Measurements from ENCODE around the gene GNRHR.
"Not testable (repeated sequence)": the region's sequence is repeated elsewhere in the genome, so short reads cannot be mapped to it uniquely, and the experiment has no call there.

The GNRHR gene

DNA sequence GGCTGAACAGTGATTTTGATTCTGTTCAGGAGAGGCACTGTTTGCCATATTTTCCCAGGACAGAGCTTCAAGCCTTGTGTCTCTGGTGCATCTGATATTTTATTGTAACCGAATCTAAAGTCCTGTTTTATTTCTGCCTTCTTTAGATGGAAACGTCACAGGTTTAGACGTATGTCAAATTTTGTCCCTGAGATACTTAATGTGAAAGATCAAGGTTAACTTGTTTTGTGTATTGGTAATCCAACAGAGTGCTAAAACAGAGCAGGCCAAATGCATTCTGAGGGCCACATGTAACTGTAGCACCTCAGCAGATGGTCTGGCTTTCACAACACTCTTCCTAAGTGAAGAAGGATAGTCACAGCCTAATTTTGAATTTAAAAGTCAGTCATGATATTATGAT is at the start of gene GNRHR:
TSS of gene GNRHR (minus strand) at position 101 of the 400 bp plus-strand sequence. CDS start at position 48, 53 bp downstream.
- no peak for DNase-seq

DNA sequence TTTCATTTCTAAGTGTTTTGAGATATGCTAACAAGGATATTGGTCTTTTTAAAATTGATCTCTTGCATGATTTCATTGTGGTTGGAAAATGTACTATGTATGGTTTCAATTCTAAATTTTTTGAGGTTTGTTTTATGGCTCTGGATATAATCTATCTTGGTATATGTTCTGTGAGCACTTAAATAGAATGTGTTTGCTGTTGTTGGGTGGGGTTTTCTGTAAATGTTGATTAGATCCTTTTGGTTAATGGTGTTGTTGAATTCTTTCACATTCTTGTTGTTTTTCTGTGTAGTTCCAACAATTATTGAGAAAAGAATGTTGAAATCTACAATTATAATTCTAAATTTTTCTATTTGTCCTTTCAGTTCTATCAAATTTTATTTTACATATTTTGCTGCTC is 42.6 kb upstream of the GNRHR start:
- no peak for DNase-seq

DNA sequence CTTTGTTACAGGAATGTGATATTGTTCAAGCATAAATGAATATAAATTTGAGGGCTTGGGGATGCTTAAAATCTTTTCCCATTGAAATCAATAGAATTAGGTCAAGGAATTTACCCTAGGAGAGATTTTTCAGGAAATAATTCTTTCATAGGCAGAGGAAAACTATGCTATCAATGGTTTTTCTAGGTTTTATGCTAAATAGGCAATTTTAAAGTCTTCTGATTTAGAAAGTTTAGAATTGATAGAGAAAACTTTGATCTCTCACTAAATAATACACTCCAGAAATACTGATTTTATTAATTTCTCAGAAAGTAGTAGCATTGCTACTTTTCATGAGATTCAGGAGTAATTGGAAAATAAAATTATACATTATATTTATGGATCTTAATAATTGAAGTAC is 36.5 kb upstream of the GNRHR start:
- no peak for DNase-seq

GRCh38 chr4:67787311-67787710 is 33.1 kb upstream of the GNRHR start:
- DNase-seq: no peak

GRCh38 chr4:67785528-67785927 is 31.3 kb upstream of the GNRHR start:
- DNase-seq: no peak

- no peak for DNase-seq
Observed at GRCh38 chr4:67779631-67780030, 25.4 kb upstream of the GNRHR start.

GRCh38 chr4:67776746-67777145 is 22.6 kb upstream of the GNRHR start:
- DNase-seq: no peak

GRCh38 chr4:67770422-67770821 is 16.2 kb upstream of the GNRHR start:
- no peak for DNase-seq

DNA sequence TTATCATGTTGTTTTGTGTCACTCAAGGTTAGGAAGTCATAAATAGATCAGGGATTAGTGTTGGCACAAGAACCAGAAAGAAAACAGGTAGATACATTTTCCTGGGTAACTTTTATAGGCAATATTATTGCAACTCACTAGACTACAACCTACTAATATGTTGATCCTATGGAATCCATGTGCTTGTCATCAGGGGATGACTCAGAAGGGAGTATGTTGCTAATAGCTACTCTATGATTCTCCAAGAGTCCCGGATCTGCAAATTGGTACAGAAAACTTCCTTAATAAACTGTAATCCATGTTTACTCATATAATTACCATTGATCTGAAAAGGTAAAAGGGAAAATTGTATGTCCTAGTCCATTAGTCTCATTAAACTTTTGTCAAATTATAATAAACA is 11.7 kb upstream of the GNRHR start:
- no peak for DNase-seq

- DNase-seq: no peak
Observed at GRCh38 chr4:67765401-67765800, 11.2 kb upstream of the GNRHR start.

- no peak for DNase-seq
Observed at GRCh38 chr4:67764183-67764582, 10.0 kb upstream of the GNRHR start.

- DNase-seq: no peak
Observed at GRCh38 chr4:67762086-67762485, 7.9 kb upstream of the GNRHR start.

DNA sequence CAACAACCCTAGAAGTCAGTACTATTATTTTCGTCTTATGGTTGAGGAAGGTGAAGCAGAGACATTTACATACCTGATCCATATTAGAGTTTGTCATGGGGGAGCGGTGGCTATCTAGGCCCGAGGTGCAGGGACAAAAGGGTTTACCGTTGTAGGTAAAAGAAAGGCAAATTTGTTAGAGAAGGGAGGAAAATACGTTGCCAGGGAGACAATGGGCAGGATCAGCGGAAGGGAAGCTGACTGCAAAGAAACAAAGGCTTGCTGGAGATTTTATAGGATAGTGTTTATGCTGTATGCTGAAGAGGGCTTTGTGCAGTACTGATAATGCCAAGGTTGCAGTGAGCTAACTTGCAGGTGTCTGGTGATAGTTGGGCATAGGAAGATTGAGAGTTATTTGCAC is 2.8 kb upstream of the GNRHR start:
- not testable (repeated sequence) for DNase-seq

- no peak for DNase-seq
Observed at GRCh38 chr4:67755974-67756373, 1.8 kb upstream of the GNRHR start.

- DNase-seq: no peak
Observed at GRCh38 chr4:67751260-67751659, 2.9 kb downstream of the GNRHR start.

DNA sequence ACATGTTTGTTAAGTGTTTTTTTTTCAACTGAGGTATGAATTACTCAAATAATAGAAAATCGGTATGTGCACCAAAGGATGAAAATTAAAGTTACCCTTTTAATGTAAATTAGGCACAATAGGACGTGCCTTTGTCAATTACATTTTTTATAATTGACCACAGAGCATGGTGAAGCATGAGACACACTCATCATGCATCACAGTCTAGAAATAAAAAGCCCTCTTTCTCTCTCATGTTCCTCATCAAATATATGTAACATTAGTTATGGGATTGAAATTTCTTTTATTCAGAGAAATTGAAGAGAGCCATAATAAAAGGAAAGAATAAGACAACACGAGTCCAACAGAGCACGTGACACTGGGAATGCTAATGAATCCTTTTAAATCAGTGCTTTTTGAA is 3.5 kb downstream of the GNRHR start:
- no peak for DNase-seq

DNA sequence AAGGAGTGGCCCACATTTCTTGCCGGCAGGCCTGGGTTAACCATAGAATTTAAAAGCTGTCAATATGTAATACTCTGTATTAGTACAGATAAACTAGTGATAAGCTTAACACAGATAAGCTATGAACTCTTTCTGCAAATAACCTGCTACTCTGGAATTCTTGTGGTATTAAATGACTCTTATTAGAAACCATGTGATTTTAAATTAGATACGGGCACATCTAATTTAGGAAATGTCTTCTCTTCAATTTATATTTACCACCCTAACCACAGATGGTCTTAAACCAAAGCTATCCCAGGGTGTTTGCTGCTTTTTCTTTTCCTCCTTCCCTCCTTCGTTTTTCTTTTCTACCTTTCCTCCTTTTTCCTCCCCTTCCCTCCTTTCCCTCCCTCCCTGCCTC is 4.9 kb downstream of the GNRHR start:
- no peak for DNase-seq

DNA sequence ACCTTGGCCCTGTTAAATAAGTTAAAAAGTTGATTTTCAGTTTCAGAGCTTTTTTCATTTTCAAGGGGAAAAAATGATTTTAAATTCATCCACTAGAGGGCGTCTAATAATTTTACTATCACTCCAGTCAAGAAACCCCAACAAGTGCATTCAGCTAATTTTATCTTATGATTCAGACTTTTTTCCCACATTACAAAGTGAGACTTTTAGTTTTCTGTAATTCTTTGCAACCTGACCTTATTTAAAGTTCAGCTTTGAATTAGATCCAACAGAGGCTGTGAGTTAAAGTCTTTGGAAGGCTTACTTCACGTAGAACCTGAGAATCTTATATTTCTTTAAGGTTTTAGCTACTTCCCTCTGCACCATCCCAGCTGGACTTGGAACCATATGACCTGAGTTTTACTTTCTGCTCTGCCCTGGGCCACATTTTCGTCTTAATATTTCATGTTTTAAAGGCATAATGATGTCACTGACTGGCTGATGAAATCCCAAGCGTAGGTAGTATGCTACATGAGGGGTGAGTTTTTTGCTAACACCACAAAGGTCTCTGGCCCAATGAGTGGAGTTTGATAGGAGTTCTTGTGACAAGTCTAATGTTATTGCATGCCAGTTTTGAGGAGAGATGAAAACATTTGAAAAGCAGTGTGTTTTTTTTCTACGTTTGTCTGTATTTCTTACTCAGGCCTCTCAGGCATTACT is 7.2 kb downstream of the GNRHR start:
- DNase-seq: no peak

DNA sequence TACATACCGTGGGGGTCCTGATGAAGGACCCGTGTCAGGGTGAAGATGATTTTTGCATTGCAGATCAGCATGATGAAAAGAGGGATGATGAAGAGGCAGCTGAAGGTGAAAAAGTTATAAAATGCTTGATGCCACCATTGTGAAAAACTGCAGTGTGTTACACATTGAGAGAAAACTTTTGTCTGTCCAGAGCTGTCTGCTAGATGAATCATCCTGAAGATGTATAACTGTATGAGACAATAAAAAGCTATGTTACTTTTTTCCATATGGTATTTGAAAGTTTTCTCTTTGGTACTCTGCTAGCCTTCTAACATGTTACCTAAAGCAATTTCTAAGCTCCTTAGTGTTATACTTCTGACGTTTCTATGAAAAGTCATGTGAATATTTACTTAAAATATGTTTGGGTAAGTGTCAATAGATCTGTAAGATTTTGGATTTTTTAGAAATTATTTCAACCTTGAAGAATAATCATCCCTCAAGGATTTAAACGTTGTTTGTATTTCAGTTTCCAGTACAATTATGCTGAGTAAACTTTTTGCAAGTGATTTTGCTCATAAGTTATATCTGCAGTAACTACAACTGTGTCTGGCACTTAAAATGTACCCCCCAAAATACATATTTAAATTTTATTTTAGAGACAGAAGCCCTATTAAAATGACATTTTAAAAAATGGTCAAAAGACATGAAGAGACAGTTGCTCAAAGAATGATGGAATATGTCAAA is 9.5 kb downstream of the GNRHR start:
- no peak for DNase-seq

DNA sequence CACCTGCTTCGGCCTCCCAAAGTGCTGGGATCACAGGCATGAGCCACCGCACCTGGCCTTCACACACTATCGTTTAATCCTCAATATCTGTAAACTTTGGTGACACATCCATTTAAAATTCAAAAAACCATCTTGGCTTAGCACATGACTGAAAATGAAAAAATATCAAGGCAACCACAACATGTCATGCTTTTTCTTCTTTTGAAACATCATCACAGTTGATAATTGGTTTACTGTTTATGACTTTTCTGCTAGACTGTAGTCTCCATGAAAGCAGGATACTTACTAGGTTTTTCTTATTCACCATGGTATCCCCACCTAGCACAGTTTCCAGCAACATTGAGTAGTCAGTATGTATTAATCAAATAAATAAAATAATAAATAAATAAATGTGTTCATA is 11.0 kb downstream of the GNRHR start:
- no peak for DNase-seq

- no peak for DNase-seq
Observed at GRCh38 chr4:67736262-67736661, 17.9 kb downstream of the GNRHR start.

DNA sequence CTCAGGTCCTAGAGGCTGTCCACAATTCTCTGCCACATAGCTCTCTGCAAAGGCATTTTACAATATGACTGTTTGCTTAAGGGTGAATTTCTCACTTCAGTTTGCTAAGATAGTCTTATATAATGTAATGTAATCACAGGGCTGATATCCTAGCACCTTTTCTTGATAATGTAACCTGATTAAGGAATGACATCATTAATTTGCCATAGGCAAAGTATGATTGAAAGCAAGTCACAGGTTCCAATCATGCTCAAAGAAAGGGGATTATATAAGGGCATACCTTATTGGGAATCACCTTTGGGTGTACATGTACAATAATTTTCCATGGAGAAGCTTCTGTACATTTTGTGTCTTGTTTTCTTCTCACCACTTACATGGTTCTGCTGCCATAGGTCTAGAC is 18.9 kb downstream of the GNRHR start:
- DNase-seq: no peak

DNA sequence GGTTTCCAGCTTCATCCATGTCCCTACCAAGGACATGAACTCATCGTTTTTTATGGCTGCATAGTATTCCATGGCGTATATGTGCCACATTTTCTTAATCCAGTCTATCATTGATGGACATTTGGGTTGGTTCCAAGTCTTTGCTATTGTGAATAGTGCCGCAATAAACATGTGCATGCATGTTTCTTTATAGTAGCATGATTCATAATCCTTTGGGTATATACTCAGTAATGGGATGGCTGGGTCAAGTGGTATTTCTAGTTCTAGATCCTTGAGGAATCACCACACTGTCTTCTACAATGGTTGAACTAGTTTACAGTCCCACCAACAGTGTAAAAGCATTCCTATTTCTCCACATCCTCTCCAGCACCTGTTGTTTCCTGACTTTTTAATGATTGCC is 23.7 kb downstream of the GNRHR start:
- not testable (repeated sequence) for DNase-seq

- no peak for DNase-seq
Observed at GRCh38 chr4:67727124-67727850, 26.9 kb downstream of the GNRHR start.

Data from stimulated activated CD4-positive, alpha-beta T cell treated with anti-CD3 and anti-CD28 coated beads, Interleukin-15, amount 100 ng/mL, for 24 hours (primary cell).